ENCODE results near the gene MPHOSPH8.

DNA sequence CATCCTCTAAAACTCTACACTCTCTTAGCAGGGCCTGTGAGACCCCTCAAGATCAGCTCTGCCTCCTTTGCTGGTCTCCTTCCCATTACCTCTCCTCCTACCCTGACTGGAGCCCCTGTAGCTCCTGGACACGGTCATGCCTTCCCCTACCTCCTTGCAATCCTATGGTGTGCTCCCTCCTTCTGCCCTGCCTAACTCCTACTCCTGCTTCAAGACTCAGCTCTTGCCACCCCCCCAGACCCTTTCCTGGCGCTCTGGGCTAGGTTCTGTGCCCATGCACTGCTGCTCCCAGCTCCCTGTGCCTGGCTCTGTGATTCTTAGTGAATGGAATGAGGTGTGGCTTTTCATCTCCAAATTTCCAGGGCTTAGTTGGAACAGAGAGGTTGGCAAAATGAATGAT, 44.1 kb upstream of the MPHOSPH8 start:
- TF ChIP-seq POLR2A (IDR thresholded peaks at IDR 0.05; ENCODE audit: low read depth, low read length) (no peak), TAF1 (IDR thresholded peaks at IDR 0.05; ENCODE audit: borderline replicate concordance, low read depth, low read length) (no peak), POLR2AphosphoS5 (IDR thresholded peaks at IDR 0.05; ENCODE audit: low read depth, low read length) (no peak)

Data from GM12892 (cell line).